ENCODE measurements around the gene IGFN1. TPM values are rescaled to one million over a fixed set of nuclear protein-coding genes. Genes with fewer than 3 reads are reported as not detected.
"Not testable (repeated sequence)": the region's sequence is repeated elsewhere in the genome, so short reads cannot be mapped to it uniquely, and the experiment has no call there.

Gene IGFN1
- total RNA-seq, 3 donors from 2014 or later (not counting 1 experiment from before 2014, with no cell fraction given) = not detected

DNA sequence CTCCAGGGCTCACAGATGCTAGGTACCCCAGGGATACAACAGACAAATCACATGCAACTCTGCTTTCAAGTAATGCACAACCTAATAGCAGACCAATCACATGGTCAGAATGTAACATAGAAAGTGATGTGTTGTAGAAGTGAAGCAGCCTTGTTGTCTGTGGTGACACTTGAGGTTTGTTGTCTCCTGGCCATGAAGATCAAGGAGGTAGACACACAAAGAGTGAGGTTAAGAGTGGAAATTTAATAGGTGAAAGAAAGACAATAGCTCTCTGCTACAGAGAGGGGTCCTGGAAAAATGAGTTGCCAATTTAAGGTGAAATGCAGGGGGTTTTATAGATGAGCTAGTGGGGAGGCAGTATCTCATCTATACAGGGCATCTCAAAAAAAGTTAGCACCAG is 33.8 kb upstream of the IGFN1 start:
- Mint-ChIP-seq H3K36me3 (no peaks in the 10 kb centered on the region), H3K27ac (no peak overlapping the region), H3K4me3 (no peak overlapping the region), H3K9me3 (no peaks in the 10 kb centered on the region), H3K27me3 (ENCODE audit: low read depth in 2 of 2) (peaks cover 17 to 27% of the 10 kb centered on the region in 2 donors), H3K4me1 (peaks cover 13 to 19% of the 10 kb centered on the region in 2 donors)
- no peak for DNase-seq
- intact Hi-C loops (cut with micrococcal nuclease) = no loop called here
- TF ChIP-seq, protein P1, sequence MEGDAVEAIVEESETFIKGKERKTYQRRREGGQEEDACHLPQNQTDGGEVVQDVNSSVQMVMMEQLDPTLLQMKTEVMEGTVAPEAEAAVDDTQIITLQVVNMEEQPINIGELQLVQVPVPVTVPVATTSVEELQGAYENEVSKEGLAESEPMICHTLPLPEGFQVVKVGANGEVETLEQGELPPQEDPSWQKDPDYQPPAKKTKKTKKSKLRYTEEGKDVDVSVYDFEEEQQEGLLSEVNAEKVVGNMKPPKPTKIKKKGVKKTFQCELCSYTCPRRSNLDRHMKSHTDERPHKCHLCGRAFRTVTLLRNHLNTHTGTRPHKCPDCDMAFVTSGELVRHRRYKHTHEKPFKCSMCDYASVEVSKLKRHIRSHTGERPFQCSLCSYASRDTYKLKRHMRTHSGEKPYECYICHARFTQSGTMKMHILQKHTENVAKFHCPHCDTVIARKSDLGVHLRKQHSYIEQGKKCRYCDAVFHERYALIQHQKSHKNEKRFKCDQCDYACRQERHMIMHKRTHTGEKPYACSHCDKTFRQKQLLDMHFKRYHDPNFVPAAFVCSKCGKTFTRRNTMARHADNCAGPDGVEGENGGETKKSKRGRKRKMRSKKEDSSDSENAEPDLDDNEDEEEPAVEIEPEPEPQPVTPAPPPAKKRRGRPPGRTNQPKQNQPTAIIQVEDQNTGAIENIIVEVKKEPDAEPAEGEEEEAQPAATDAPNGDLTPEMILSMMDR (IDR thresholded peaks at IDR 0.05) = no peak
- ATAC-seq = no peak
- Histone ChIP-seq H3K4me1 (ENCODE audit: control insufficient read depth, insufficient read depth, low read length) (peaks cover 14% of the 10 kb centered on the region), H3K36me3 (ENCODE audit: control insufficient read depth, insufficient read depth, low read length) (no peaks in the 10 kb centered on the region), H3K9me3 (ENCODE audit: control insufficient read depth, insufficient read depth, low read length) (no peaks in the 10 kb centered on the region), H3K4me3 (ENCODE audit: low read length) (no peak overlapping the region), H3K27ac (ENCODE audit: low read length) (no peak overlapping the region), H3K27me3 (ENCODE audit: control insufficient read depth, insufficient read depth, low read length) (no peaks in the 10 kb centered on the region)

DNA sequence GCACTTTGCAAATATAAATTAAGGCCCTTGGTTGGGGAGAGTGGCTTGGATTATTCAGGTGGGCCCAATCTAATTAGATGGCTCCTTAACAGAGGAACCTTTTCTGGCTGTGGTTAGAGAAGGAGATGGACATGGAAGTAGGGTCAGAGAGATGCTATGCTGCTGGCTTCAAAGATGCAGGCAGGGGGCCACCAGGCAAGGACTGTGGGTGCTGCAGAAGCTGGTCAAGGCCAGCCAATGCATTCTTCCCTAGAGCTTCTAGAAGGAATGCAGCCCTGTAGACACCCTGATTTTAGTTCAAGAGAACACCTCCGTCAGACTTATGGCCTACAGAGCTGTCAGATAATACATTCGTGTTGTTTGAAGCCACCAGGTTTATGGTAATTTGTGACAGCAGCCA is 32.7 kb upstream of the IGFN1 start:
- Histone ChIP-seq H3K9me3 (ENCODE audit: control insufficient read depth, insufficient read depth, low read length) (no peaks in the 10 kb centered on the region), H3K4me3 (ENCODE audit: low read length) (no peak overlapping the region), H3K4me1 (ENCODE audit: control insufficient read depth, insufficient read depth, low read length) (peaks cover 14% of the 10 kb centered on the region), H3K36me3 (ENCODE audit: control insufficient read depth, insufficient read depth, low read length) (no peaks in the 10 kb centered on the region), H3K27ac (ENCODE audit: low read length) (no peak overlapping the region), H3K27me3 (ENCODE audit: control insufficient read depth, insufficient read depth, low read length) (no peaks in the 10 kb centered on the region)
- H3K27me3 Mint-ChIP-seq (ENCODE audit: low read depth in 2 of 2) = peaks cover 17 to 30% of the 10 kb centered on the region in 2 donors
- no peaks in the 10 kb centered on the region for H3K9me3 Mint-ChIP-seq
- no peak overlapping the region for H3K27ac Mint-ChIP-seq
- no peak overlapping the region for H3K4me3 Mint-ChIP-seq
- H3K4me1 Mint-ChIP-seq = peaks cover 13 to 14% of the 10 kb centered on the region in 2 donors
- intact Hi-C loops (cut with micrococcal nuclease) = no loop called here
- 89% methylated on average over 2 of the region's 2 CpGs for WGBS (ENCODE audit: insufficient coverage)
- TF ChIP-seq, protein P1 (IDR thresholded peaks at IDR 0.05) = no peak
- no peaks in the 10 kb centered on the region for H3K36me3 Mint-ChIP-seq
- DNase-seq = no peak
- ATAC-seq = no peak

DNA sequence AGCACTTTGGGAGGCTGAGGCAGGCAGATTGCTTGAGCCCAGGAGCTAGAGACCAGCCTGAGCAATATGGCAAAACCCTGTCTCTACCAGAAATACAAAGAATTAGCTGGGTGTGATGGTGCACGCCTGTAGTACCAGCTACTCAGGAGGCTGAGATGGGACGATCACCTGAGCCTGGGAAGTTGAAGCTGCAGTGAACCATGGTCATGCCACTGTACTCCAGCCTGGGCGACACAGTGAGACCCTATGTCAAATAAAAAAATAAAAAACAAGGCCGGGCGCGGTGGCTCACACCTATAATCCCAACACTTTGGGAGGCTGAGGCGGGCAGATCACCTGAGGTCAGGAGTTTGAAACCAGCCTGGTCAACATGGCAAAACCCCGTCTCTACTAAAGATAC is 27.6 kb upstream of the IGFN1 start:
- 85% methylated on average over 8 of the region's 8 CpGs for WGBS (ENCODE audit: insufficient coverage)
- intact Hi-C loops (cut with micrococcal nuclease) = not testable (repeated sequence)

DNA sequence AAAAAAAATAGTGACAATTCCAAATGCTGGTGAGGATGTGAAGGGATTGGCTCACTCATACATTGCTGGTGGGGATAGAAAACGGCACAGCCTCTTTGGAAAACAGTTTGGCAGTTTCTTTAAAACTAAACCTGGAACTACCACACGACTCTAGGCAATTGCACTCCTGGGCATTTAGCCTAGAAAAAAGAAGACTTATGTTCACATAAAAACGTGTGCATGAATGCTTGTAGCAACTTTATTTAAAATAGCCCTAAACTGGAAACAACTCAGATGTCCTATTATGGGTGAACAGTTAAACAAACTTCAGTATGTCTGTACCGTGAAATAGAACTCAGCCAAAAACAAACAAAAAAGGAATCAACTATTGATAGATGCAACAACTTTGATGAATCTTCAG is 26.9 kb upstream of the IGFN1 start:
- TF ChIP-seq, protein P1 (IDR thresholded peaks at IDR 0.05) = no peak
- Mint-ChIP-seq H3K36me3 (no peaks in the 10 kb centered on the region), H3K27me3 (ENCODE audit: low read depth in 2 of 2) (peaks cover 12 to 13% of the 10 kb centered on the region in 2 donors), H3K4me1 (no peaks in the 10 kb centered on the region), H3K9me3 (no peaks in the 10 kb centered on the region), H3K27ac (no peak overlapping the region), H3K4me3 (no peak overlapping the region)
- ATAC-seq = no peak
- WGBS (ENCODE audit: insufficient coverage) = 77% methylated on average over 3 of the region's 4 CpGs
- DNase-seq = no peak
- H3K9me3 ChIP-seq (ENCODE audit: control insufficient read depth, insufficient read depth, low read length) = no peaks in the 10 kb centered on the region
- H3K27me3 ChIP-seq (ENCODE audit: control insufficient read depth, insufficient read depth, low read length) = no peaks in the 10 kb centered on the region
- H3K27ac ChIP-seq (ENCODE audit: low read length) = no peak overlapping the region
- H3K4me3 ChIP-seq (ENCODE audit: low read length) = no peak overlapping the region
- H3K36me3 ChIP-seq (ENCODE audit: control insufficient read depth, insufficient read depth, low read length) = no peaks in the 10 kb centered on the region
- intact Hi-C loops (cut with micrococcal nuclease) = no loop called here
- H3K4me1 ChIP-seq (ENCODE audit: control insufficient read depth, insufficient read depth, low read length) = no peaks in the 10 kb centered on the region

More for the DNA sequence above, 27.6 kb upstream of the IGFN1 start:
- not testable (repeated sequence) for H3K9me3 ChIP-seq (ENCODE audit: control insufficient read depth, insufficient read depth, low read length); H3K27ac ChIP-seq (ENCODE audit: low read length); H3K36me3 Mint-ChIP-seq; H3K4me1 Mint-ChIP-seq; H3K9me3 Mint-ChIP-seq; H3K4me3 ChIP-seq (ENCODE audit: low read length); ATAC-seq; H3K4me3 Mint-ChIP-seq; H3K4me1 ChIP-seq (ENCODE audit: control insufficient read depth, insufficient read depth, low read length); H3K36me3 ChIP-seq (ENCODE audit: control insufficient read depth, insufficient read depth, low read length); H3K27ac Mint-ChIP-seq; H3K27me3 ChIP-seq (ENCODE audit: control insufficient read depth, insufficient read depth, low read length); DNase-seq
- H3K27me3 Mint-ChIP-seq (ENCODE audit: low read depth in 2 of 2) = peaks cover 12 to 14% of the 10 kb centered on the region in 2 donors
